Ishikawa (cell line): ENCODE results near the gene ORMDL2.

Experiments used
- CEBPB ChIP-seq: IDR thresholded peaks from 2 replicates; pipeline ENCODE4 v1.6.1; 2012
- CREB1 ChIP-seq: IDR thresholded peaks from 2 replicates; pipeline ENCODE4 v1.6.1; 2012; ENCODE audit warnings: low read depth
- EP300 ChIP-seq: IDR thresholded peaks from 2 replicates; pipeline ENCODE4 v1.6.1; 2012; ENCODE audit warnings: borderline replicate concordance
- YY1 ChIP-seq: IDR thresholded peaks from 2 replicates; pipeline ENCODE4 v1.6.1; 2012; ENCODE audit warnings: low read depth
- TF ChIP-seq, protein P1 (sequence below): IDR thresholded peaks from 2 replicates; pipeline ENCODE4 v1.6.1; 2012

DNA sequence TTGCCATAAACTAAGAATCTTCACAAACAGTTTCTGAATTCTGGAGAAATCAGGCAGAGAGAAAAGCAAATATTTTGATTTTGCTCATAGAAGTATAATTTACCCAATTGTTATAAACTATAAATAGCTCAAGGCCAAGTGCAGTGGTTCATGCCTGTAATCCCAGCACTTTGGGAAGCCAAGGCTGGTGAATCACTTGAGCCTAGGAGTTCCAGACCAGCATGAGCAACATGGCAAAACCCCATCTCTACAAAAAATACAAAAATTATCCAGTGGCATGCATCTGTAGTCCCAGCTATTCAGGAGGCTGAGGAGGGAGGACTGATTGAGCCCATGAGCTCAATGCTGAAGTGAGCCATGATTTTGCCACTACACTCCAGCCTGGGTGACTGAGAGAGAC is 44.4 kb downstream of the ORMDL2 start:
- no peak for TF ChIP-seq YY1
- TF ChIP-seq CREB1, result no peak
- TF ChIP-seq CEBPB, result no peak
- TF ChIP-seq, protein P1, sequence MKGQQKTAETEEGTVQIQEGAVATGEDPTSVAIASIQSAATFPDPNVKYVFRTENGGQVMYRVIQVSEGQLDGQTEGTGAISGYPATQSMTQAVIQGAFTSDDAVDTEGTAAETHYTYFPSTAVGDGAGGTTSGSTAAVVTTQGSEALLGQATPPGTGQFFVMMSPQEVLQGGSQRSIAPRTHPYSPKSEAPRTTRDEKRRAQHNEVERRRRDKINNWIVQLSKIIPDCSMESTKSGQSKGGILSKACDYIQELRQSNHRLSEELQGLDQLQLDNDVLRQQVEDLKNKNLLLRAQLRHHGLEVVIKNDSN, result no peak
- no peak for TF ChIP-seq EP300
